Motor neuron (in vitro differentiated cells): ENCODE data around the gene SF1. TPM values are rescaled to one million over a fixed set of nuclear protein-coding genes. Genes with fewer than 3 reads are reported as not detected.

Experiments
- ATAC-seq, 8 experiments: fragments of 200-7000 bp; cut with Tn5 transposase; replicated peaks in 6 of 8; 2 replicates each; pipeline ENCODE4 v1.8.0; 2021; ENCODE audit warnings: mild to moderate bottlenecking in 8 of 8, moderate library complexity in 8 of 8
- H3K27ac ChIP-seq, 2 donors: fragments of 250-450 bp; sonication (Bioruptor Pico); 2 replicates each; pipeline ENCODE4 v1.9.0; 2021; ENCODE audit warnings: antibody characterized with exemption in 2 of 2, mild to moderate bottlenecking in 2 of 2, moderate library complexity in 1 of 2
- H3K4me1 ChIP-seq, 2 donors: fragments of 250-450 bp; sonication (Bioruptor Pico); replicated peaks in 1 of 2; 2 replicates each; pipeline ENCODE4 v1.6.1; 2021; ENCODE audit warnings: antibody characterized with exemption in 2 of 2, mild to moderate bottlenecking in 2 of 2, moderate library complexity in 1 of 2
- H3K4me3 ChIP-seq, 5 donors: fragments of 250-450 bp; sonication (Bioruptor Pico); 2 replicates each; pipeline ENCODE4 v1.9.0; 2021; ENCODE audit warnings: antibody characterized with exemption in 5 of 5, mild to moderate bottlenecking in 5 of 5, moderate library complexity in 4 of 5
- WGBS, 10 experiments: fragments of 450-650 bp; shearing (Covaris generic); methylation state at CpG; one replicate each; pipeline ENCODE4 v1.0.0; 2022; 5-methylcytosine and 5-hydroxymethylcytosine counted together
- in situ Hi-C, 9 experiments: fragments of 400-800 bp; cut with MboI; loops; one replicate each; pipeline ENCODE4 v1.15.0; 2021; ENCODE audit warnings: low sequenced_read_pairs in 9 of 9, low pct_unique_long_range_greater_than_20kb in 2 of 9; ENCODE audit not compliant: unreplicated experiment in 9 of 9
- total RNA-seq, 8 experiments: library from RNA; unstranded; fragments of 300-600 nt; gene quantifications; 2 replicates each; pipeline versions ENCODE4 v1.2.3 to v1.2.4, GENCODE V29; 2022

SF1 gene
- total RNA-seq, 8 experiments from 2014 or later: 65.8 to 317 (median 98.9) TPM

DNA sequence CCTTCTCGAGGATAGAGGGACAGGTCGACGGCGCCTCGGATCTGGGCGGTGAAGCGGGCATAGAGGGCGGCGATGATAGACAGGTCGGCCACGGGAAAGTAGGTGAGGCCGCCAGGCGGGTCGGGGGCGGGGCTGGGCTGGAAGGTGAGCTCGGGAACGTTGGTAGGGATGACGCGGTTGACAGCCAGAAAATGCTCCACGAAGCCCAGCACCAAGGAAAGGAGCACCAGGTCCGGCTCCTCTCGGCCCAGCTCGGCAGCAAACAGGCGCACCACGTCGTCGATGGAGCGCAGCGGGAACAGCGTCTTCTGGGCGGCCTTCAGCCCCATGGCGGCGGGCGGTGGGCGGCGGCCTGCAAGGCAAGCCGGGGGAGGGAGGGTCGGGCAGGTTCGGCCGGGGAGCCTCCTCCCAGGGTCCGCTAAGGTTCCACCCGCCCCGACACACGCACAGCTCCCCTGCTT is 31.5 kb upstream of the SF1 start:
- WGBS, 10 experiments: 5 to 31% (median 15%) methylated on average over 4 to 8 of the region's 44 CpGs; no CpG with 5 or more reads in 7 of the 10 experiments
- in situ Hi-C loops: no loop called here
- Histone ChIP-seq H3K4me3 (peak overlapping the region; percentile 73 to 91 (median 86)), H3K27ac (peak overlapping the region; percentile 34 to 40), H3K4me1 (peaks cover 7% of the 10 kb centered on the region in 2 donors)
- peak; percentile 20 to 44 (median 30) for ATAC-seq

DNA sequence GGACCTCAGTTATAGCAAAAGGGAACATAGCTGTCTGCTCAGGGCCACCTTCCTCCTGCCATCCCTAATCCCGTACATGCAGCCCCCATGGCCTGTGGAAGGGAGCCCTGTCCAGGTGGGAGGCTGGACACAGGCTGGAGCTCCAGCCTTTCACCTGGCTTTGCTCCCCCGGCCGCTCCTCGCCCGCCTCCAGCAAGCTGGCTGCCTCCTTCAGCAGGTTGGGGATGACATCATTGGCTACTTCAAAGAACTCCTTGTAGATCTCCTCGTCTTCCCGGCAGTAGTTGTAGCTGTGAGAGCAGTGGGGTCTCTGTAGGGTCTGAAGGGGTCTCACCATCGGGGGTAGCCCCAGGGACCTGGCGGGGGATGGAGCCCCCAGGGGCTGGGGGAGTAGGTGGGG is 27.1 kb upstream of the SF1 start:
- WGBS, 10 experiments: 100% methylated on average over 1 to 2 of the region's 9 CpGs; no CpG with 5 or more reads in 8 of the 10 experiments
- Histone ChIP-seq H3K4me3 (no peak overlapping the region), H3K4me1 (peaks cover 20 to 24% of the 10 kb centered on the region in 2 donors), H3K27ac (no peak overlapping the region)
- ATAC-seq: no peak
- in situ Hi-C loops: no loop called here

DNA sequence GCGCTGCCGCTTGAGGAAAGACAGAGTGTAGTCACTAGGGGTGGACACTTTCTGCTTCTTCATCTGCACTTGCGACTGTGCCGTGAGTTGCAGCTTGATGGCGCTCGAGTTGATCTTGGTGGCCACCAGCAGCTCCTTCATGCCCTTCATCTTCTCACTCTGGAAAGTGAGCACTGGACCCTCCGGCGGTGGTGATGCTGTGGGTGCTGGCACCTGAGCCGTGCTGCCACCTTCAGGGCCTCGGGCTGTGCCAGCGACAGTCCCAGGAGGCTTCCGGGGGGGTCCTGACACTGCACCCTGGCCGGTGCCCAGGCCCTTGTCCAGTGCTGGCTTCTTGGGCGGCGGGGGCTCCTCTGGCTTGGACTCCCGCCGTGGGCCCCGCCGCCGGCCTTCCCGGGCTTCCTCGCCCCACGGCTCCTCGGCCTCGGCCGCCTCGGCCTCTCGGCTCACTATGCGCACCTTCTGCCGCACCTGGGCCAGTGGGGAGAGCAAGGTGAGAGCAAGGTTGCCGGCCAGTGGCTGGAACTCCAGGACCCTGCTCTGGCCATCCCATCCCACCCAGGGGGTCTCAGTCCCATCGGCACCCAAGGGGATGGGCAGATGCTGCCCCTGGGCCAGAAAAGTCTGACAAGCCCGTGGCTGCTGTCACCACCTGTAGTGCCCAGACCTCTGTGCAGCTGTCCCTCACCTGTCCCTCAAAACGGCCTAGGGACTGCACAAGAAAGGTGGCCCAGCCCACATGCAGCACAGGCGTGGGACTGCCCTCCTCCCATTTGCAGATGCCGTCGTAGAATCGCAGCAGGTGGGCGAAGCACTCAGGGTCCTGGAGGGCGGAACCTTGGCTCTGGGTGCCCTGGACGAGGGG is 26.2 kb upstream of the SF1 start:
- WGBS, 10 experiments: 80 to 93% (median 87%) methylated on average over 1 to 7 of the region's 41 CpGs; no CpG with 5 or more reads in 5 of the 10 experiments
- in situ Hi-C loops: no loop called here
- peaks cover 20 to 29% of the 10 kb centered on the region in 2 donors for H3K4me1 ChIP-seq
- H3K4me3 ChIP-seq: peak overlapping the region in 1 of 5 donors; percentile 49
- H3K27ac ChIP-seq: no peak overlapping the region
- no peak for ATAC-seq

DNA sequence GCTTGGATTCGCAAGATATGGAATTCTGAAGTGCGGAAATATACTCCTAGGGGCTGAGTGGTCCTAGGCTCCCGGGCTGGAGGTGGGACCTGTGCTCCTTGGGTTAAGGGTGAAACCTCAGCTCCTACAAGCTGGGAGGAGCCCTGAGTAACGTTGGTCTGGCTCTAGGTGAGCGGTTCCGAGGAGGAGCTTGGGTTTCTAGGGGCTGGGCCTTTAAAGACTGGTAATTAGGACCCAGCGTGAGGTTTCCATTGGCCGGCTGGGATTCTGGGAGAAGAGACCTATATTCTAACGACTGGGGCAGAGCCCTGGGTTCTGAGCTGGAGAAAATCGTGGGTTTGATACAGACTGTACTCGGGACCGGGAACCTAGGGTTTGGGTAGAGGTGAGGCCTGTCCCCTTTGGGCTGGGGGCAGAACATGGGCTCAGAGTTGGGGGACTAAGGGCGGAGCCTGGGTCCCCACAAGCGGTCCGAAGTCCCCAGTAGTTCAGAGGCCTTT is 25.6 kb upstream of the SF1 start:
- 0 to 29% (median 14%) methylated on average over 1 to 10 of the region's 15 CpGs; no CpG with 5 or more reads in 4 of the 10 experiments for WGBS, 10 experiments
- H3K4me3 ChIP-seq: peak overlapping the region; percentile 44 to 49 (median 47)
- H3K4me1 ChIP-seq: peaks cover 14 to 22% of the 10 kb centered on the region in 2 donors
- no peak overlapping the region for H3K27ac ChIP-seq
- peak in 2 of 8 experiments; percentile 1 to 13 for ATAC-seq
- in situ Hi-C loops: no loop called here

DNA sequence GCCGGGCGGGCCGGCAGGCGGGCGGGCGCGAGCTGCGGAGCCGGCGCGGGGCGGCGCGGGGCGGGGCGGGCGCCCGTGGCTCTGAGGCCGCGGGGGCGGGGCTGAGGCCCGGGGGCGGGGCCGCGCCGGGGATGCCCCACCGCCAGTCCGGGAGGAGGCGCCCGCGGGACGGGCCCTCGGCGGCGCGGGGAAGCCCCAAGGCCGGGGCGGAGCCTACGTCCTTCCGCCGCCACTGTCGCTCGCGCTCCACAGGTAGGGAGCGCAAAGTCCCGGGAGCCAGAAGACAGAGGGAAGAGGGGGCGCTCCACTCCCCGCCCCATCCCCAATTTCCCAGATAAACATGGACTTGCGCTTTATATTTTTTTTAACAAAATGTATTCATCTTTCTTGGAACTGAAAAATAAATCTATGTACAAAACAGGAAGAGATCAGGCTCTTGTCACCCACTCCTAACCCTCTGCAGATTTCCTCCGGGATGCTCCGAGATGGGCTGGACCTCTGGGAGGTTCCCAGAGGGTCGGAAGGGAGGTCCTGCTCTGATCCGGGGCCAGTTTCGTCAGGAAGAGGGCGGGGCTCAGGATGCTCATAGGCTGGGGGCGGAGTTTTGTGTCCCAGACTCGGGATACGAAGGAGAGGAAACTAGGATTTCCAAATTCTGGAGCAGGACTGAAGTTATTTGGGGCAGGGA is 25.0 kb upstream of the SF1 start, which contains the start of gene MAP4K2:
MAP4K2 (minus strand) TSS at position 57 of the 688 bp plus-strand sequence. CDS start 65 bp downstream, outside the sequence.
- in situ Hi-C loops: no loop called here
- 0% methylated on average over 1 to 8 of the region's 58 CpGs; no CpG with 5 or more reads in 4 of the 10 experiments for WGBS, 10 experiments
- peak within 1 kb of the TSS; percentile 33 to 41 for H3K27ac ChIP-seq

DNA sequence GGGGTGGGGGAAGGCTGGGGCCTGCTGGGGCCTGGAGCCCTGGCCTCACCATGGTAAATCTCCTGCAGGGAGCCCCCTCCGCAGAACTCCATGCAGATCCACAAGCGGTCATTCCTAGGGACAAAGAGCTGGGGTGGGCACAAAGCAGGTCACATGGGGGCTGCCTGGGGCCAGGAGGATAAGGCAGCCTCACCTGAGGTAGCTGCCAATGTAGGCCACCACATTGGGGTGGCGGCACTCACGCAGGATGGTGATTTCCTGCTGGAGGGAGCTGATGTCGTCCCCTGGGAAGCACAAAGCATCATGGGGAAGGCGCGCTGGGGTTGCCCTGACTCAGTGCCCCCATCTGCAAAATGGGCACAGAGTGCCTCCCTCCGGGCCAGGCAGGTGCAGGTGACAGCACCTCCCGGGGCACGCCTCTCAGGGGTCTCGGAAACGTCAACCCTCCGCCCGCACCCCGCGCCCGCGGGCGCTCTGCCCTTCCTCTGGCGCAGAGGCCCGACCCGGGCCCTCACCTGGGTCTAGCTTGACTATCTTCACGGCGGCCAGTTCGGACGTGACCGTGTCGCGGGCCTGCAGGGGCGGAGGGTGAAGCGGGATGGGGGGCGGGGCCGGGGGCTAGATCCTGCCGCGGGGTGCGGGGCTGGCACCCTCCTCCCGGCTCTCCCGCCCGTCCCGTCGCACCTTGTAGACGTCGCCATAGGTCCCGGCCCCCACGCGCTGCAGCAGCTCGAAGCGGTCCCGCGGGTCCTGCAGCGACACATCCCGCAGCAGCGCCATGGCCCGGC is 24.2 kb upstream of the SF1 start:
- Histone ChIP-seq H3K27ac (peak overlapping the region in 1 of 2 donors; percentile 20), H3K4me3 (peak overlapping the region; percentile 44 to 49 (median 47)), H3K4me1 (peaks cover 12 to 21% of the 10 kb centered on the region in 2 donors)
- WGBS, 10 experiments: 71 to 80% methylated on average over 2 to 3 of the region's 54 CpGs; no CpG with 5 or more reads in 8 of the 10 experiments
- no peak for ATAC-seq
- in situ Hi-C loops: no loop called here

More for the DNA sequence above, 25.0 kb upstream of the SF1 start, which contains the start of gene MAP4K2:
- peak; percentile 86 to 91 (median 87) for ATAC-seq
- H3K4me1 ChIP-seq: peaks cover 12 to 21% of the 10 kb centered on the region in 2 donors
- H3K4me3 ChIP-seq: peak within 1 kb of the TSS; percentile 44 to 49 (median 47)

DNA sequence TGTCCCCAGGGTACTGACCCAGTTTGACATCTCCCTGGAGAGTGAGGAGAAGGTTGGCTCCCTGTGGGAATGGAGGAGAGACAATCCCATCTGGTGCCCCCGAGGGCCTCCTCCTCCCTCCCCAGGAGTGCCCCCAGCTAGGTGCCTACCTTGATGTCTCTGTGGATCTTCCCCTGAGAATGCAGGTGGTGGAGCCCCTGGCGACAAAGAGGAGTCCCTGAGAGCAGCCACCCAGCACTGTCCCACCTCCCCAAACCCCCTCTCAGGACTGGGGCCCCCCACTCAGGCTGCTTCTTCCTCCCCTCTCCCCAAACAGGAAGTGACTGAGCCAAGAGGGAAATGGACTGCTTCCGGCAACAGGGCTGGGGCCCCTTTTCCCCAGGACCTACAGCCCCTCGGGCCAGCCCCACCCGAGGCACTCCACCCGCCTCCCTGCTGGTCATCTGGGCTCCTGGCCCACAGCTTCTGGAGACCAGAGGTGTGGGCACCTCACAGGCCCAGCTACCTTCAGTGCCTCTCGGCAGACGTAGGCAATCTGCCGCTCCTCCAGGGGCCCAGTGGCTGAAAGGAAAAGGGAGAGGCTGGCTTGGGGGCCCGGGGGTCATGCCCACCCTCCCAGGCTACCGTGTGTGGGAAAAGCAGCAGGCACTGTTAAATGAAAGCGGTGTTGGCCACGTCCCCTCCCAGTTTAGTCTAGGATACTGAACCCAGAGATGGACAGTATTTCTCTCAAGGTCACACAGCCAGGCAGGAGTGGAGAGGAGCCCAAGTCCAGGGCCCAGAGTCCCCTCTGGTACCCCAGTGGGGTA is 23.4 kb upstream of the SF1 start:
- Histone ChIP-seq H3K4me3 (peak overlapping the region in 1 of 5 donors; percentile 49), H3K27ac (no peak overlapping the region), H3K4me1 (peaks cover 12 to 21% of the 10 kb centered on the region in 2 donors)
- in situ Hi-C loops: no loop called here
- 64 to 95% (median 78%) methylated on average over 3 to 4 of the region's 13 CpGs; no CpG with 5 or more reads in 6 of the 10 experiments for WGBS, 10 experiments
- ATAC-seq: peak in 2 of 8 experiments; percentile 7 to 9

DNA sequence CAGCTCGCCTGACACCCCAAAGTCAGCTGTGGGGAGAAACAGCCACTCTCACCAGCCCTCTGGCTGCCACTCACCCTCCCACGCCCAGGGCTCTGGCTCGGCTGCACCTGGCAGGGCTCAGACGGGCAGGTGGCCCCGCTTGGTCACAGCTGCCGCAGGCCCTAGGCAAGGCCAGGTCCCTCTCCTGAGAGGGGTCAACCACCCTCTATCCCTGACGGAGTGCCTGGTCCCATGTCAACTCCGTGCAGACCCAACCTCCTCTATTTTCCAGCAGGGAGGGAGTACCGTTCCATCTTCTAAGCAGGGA is 22.8 kb upstream of the SF1 start:
- 100% methylated on average over 1 of the region's 9 CpGs; no CpG with 5 or more reads in 9 of the 10 experiments for WGBS, 10 experiments
- H3K4me3 ChIP-seq: no peak overlapping the region
- in situ Hi-C loops: no loop called here
- H3K27ac ChIP-seq: no peak overlapping the region
- ATAC-seq: no peak
- peaks cover 12 to 21% of the 10 kb centered on the region in 2 donors for H3K4me1 ChIP-seq

DNA sequence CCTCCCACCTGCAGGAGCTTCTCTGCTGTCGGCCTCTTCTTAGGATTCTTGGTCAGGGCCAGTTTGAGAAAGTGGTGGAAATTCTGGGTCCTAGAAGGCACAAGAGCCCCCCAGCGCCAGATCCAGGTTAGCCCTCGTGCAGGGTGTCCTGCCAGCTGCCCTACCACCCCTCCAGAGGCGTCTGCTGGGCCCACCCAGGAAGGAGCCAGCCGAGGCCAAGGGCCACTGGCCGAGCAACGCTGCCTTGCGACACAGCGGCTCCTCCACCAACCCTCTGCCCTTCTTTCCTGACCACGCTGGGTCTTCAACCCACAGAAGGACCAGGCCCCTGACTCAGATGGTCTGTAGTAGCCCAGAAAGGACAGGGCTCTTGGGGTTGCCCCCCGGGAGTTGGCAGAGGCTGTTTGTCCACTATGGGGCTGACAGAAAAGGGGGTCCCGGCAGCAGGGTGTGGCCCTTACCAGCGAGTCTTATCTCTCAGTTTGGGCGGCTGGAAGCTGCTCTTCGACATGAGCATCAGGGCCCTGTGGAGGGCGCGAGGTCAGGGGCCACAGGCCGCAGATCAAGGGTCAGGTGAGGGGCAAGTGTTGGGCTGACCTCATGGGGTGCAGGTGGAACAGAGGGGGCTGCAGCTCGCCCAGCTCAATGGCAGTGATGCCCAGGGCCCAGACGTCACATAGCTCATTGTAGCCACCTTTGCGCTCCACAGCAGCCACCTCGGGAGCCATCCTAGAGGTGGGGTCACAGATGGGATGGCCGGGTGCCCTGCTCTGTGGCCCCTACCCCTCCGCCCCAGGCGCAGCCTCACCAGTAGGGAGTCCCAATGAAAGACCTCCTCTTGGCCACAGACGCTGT is 22.2 kb upstream of the SF1 start:
- in situ Hi-C loops: no loop called here
- peaks cover 12 to 21% of the 10 kb centered on the region in 2 donors for H3K4me1 ChIP-seq
- H3K27ac ChIP-seq: no peak overlapping the region
- H3K4me3 ChIP-seq: no peak overlapping the region
- WGBS, 10 experiments: 60 to 100% (median 81%) methylated on average over 1 to 6 of the region's 26 CpGs; no CpG with 5 or more reads in 6 of the 10 experiments
- ATAC-seq: no peak

DNA sequence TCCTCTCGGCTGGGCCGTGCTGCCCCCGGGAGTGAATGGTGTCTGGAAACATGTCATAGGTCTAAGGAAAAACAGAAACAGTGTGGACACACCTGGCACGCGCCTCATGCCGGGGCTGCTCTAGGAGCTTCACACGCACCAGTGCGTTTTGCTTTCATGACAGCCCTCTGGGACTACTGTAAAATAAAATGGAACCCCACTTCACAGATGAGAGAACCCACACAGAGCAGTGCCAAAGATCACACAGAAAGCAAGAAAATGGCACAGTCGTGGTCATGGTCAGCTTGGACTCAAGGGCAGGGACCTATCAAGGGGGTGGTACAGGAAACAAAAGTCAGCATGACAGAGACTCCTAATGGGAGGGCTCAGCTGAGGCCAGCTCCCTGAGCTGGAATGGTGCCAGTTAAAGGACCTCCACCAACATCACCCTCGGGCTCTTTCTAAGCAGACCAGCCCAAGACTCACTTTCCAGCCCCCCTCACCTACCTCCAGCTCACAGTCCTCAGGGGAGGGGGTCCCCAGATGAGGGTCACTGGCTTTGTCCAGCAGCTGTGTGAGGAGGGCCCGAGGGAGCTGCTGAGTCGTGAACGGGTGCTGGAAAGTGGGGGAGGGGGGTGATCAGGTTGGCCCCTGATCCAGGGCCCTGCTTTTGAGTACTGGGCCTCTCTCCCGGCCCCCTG is 21.4 kb upstream of the SF1 start:
- no peak overlapping the region for H3K27ac ChIP-seq
- 53 to 100% (median 83%) methylated on average over 3 to 8 of the region's 14 CpGs; no CpG with 5 or more reads in 3 of the 10 experiments for WGBS, 10 experiments
- in situ Hi-C loops: no loop called here
- H3K4me1 ChIP-seq: peaks cover 12 to 21% of the 10 kb centered on the region in 2 donors
- no peak for ATAC-seq
- H3K4me3 ChIP-seq: no peak overlapping the region

DNA sequence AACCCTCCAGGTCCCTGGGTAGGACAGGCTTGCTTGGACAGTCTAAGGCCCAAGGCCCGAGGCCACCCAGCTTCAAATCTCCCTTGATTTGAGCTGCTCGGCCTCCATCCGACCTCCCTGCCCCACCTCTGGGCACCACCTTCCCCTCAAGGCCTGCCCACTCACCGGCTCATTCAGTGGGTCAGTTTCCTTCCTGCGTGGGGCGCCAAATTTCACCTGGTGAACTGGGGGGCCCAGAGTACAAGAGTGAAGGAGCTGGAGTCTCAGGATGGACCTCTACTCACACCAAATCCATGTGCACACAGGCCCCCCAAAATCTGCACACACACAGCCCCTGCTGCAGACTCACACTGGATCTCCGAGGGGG is 20.9 kb upstream of the SF1 start:
- 60 to 100% (median 100%) methylated on average over 1 of the region's 7 CpGs; no CpG with 5 or more reads in 6 of the 10 experiments for WGBS, 10 experiments
- H3K27ac ChIP-seq: no peak overlapping the region

More for the DNA sequence above, 20.9 kb upstream of the SF1 start:
- Histone ChIP-seq H3K4me3 (no peak overlapping the region), H3K4me1 (peaks cover 11 to 20% of the 10 kb centered on the region in 2 donors)
- ATAC-seq: no peak
- in situ Hi-C loops: no loop called here
